ENCODE data around the gene QSOX2.

Gene QSOX2

GRCh38 chr9:136264441-136265405 is 19.1 kb upstream of the QSOX2 start:
- DNase-seq (ENCODE audit: low spot score) = no peak

- no peak for DNase-seq (ENCODE audit: low spot score)
Measured at GRCh38 chr9:136264031-136264430, 18.4 kb upstream of the QSOX2 start.

GRCh38 chr9:136262671-136263178 is 17.1 kb upstream of the QSOX2 start:
- DNase-seq (ENCODE audit: low spot score) = no peak

GRCh38 chr9:136261686-136262430 is 16.2 kb upstream of the QSOX2 start:
- DNase-seq (ENCODE audit: low spot score) = no peak

- no peak for DNase-seq (ENCODE audit: low spot score)
Measured at GRCh38 chr9:136260936-136261472, 15.4 kb upstream of the QSOX2 start.

- no peak for DNase-seq (ENCODE audit: low spot score)
Measured at GRCh38 chr9:136260521-136260920, 14.9 kb upstream of the QSOX2 start.

- no peak for DNase-seq (ENCODE audit: low spot score)
Measured at GRCh38 chr9:136259836-136260235, 14.2 kb upstream of the QSOX2 start.

GRCh38 chr9:136259517-136259813 is 13.9 kb upstream of the QSOX2 start:
- DNase-seq (ENCODE audit: low spot score) = no peak

- no peak for DNase-seq (ENCODE audit: low spot score)
Measured at GRCh38 chr9:136258786-136259516, 13.3 kb upstream of the QSOX2 start.

GRCh38 chr9:136258299-136258625 is 12.7 kb upstream of the QSOX2 start:
- DNase-seq (ENCODE audit: low spot score) = no peak

GRCh38 chr9:136257381-136258298 is 12.0 kb upstream of the QSOX2 start:
- no peak for DNase-seq (ENCODE audit: low spot score)

GRCh38 chr9:136255896-136256890 is 10.6 kb upstream of the QSOX2 start:
- DNase-seq (ENCODE audit: low spot score) = no peak

- DNase-seq (ENCODE audit: low spot score) = no peak
Measured at GRCh38 chr9:136255166-136255538, 9.5 kb upstream of the QSOX2 start.

GRCh38 chr9:136254381-136255165 is 9.0 kb upstream of the QSOX2 start:
- DNase-seq (ENCODE audit: low spot score) = no peak

- DNase-seq (ENCODE audit: low spot score) = no peak
Measured at GRCh38 chr9:136253246-136254130, 7.9 kb upstream of the QSOX2 start.

- DNase-seq (ENCODE audit: low spot score) = no peak
Measured at GRCh38 chr9:136252846-136253245, 7.2 kb upstream of the QSOX2 start.

- no peak for DNase-seq (ENCODE audit: low spot score)
Measured at GRCh38 chr9:136252281-136252680, 6.7 kb upstream of the QSOX2 start.

Data from kidney capillary endothelial cell (primary cell).